Measurements from ENCODE around the gene ZNF140. TPM values are rescaled to one million over a fixed set of nuclear protein-coding genes. Genes with fewer than 3 reads are reported as not detected.

Gene ZNF140
- polyA plus RNA-seq, 3 donors, result 6.2 to 11.8 (median 6.3) TPM

DNA sequence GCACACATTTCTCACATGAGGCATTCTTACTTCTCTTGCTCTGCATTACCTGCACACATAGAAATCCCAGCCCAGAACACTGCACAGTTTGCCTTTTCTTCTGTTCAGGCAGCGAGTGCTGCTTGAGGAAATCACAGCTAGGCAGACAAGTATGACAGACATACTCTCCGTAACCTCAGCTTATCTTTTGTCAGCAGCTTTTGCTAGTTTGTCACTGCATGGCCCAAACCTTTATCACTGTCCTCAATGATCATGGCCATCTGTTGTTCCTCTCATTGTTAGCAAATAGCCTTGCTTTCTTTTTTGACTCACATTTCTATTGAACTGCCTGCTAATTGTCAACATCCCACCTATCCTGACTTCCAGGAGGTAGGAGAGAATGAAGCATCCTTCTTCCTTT lies 55.0 kb downstream of the ZNF140 start:
- no peaks in the 10 kb centered on the region for H3K27me3 ChIP-seq (ENCODE audit: control insufficient read depth in 2 of 2, insufficient read depth in 2 of 2, low read length in 2 of 2)
- no peak overlapping the region for H3K27ac ChIP-seq (ENCODE audit: low read depth in 1 of 2, low read length in 2 of 2)
- peaks cover 2 to 3% of the 10 kb centered on the region in 2 donors for H3K4me1 ChIP-seq (ENCODE audit: control insufficient read depth in 1 of 2, insufficient read depth in 2 of 2, low read length in 2 of 2)
- Mint-ChIP-seq H3K36me3 (peaks cover 19 to 29% of the 10 kb centered on the region in 2 donors), H3K27ac (no peak overlapping the region), H3K9me3 (peaks cover 45 to 93% (median 79%) of the 10 kb centered on the region in 7 donors), H3K4me1 (peaks cover 6% of the 10 kb centered on the region), H3K4me3 (no peak overlapping the region), H3K27me3 (ENCODE audit: low read depth in 3 of 3) (peaks cover 0 to 3% (median 0%) of the 10 kb centered on the region in 3 donors)
- peaks cover 45 to 94% of the 10 kb centered on the region in 2 donors for H3K9me3 ChIP-seq (replicated peaks in 1 of 2; ENCODE audit: control insufficient read depth in 1 of 2, insufficient read depth in 1 of 2, low read length in 2 of 2)
- 97% methylated on average over 2 of the region's 2 CpGs for WGBS (ENCODE audit: insufficient coverage)
- no peaks in the 10 kb centered on the region for H4K20me1 ChIP-seq (ENCODE audit: insufficient read depth, low read length)
- H3K4me2 ChIP-seq (replicated peaks; ENCODE audit: extremely low read depth, low read length, poor library complexity, severe bottlenecking), result no peak overlapping the region
- H2AFZ ChIP-seq (ENCODE audit: insufficient read depth, low read depth, low read length, poor library complexity, severe bottlenecking), result no peak overlapping the region
- no peak overlapping the region for H3K4me3 ChIP-seq (replicated peaks in 1 of 3; ENCODE audit: low read depth in 2 of 3, low read length in 3 of 3)
- DNase-seq, result no peak
- intact Hi-C loops (cut with micrococcal nuclease), result no loop called here
- H3K9ac ChIP-seq (ENCODE audit: insufficient read depth, low read length, poor library complexity, severe bottlenecking), result no peak overlapping the region
- no peaks in the 10 kb centered on the region for H3K79me2 ChIP-seq (ENCODE audit: insufficient read depth, low read length)
- TF ChIP-seq, protein P1, sequence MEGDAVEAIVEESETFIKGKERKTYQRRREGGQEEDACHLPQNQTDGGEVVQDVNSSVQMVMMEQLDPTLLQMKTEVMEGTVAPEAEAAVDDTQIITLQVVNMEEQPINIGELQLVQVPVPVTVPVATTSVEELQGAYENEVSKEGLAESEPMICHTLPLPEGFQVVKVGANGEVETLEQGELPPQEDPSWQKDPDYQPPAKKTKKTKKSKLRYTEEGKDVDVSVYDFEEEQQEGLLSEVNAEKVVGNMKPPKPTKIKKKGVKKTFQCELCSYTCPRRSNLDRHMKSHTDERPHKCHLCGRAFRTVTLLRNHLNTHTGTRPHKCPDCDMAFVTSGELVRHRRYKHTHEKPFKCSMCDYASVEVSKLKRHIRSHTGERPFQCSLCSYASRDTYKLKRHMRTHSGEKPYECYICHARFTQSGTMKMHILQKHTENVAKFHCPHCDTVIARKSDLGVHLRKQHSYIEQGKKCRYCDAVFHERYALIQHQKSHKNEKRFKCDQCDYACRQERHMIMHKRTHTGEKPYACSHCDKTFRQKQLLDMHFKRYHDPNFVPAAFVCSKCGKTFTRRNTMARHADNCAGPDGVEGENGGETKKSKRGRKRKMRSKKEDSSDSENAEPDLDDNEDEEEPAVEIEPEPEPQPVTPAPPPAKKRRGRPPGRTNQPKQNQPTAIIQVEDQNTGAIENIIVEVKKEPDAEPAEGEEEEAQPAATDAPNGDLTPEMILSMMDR (IDR thresholded peaks at IDR 0.05), result no peak
- H3K36me3 ChIP-seq (replicated peaks in 1 of 2; ENCODE audit: control insufficient read depth in 1 of 2, insufficient read depth in 2 of 2, low read length in 2 of 2), result peaks cover 0 to 28% of the 10 kb centered on the region in 2 donors

DNA sequence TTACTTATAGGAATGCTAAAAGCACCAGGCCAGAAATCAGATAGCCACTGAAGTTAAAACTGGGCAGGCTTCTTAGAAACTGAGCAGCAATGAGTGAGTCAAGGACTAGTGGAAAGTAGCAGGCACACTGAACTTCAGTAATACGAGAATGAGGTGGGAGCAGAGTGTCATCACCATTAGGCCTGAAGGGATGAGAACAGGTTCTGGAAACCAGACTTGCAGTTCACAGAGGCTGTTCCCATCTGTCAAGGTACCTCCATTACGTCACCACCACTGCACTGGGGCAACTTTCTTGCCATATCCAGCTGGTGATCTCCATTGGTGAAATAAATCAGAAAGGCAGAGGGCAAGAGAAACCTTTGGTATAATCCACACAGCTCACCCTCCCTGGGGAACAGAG lies 65.3 kb downstream of the ZNF140 start:
- Histone ChIP-seq H3K9ac (ENCODE audit: insufficient read depth, low read length, poor library complexity, severe bottlenecking) (no peak overlapping the region), H4K20me1 (ENCODE audit: insufficient read depth, low read length) (no peaks in the 10 kb centered on the region), H3K9me3 (replicated peaks in 1 of 2; ENCODE audit: control insufficient read depth in 1 of 2, insufficient read depth in 1 of 2, low read length in 2 of 2) (peaks cover 62 to 88% of the 10 kb centered on the region in 2 donors), H2AFZ (ENCODE audit: insufficient read depth, low read depth, low read length, poor library complexity, severe bottlenecking) (no peak overlapping the region), H3K79me2 (ENCODE audit: insufficient read depth, low read length) (no peaks in the 10 kb centered on the region), H3K36me3 (replicated peaks in 1 of 2; ENCODE audit: control insufficient read depth in 1 of 2, insufficient read depth in 2 of 2, low read length in 2 of 2) (peaks cover 0 to 30% of the 10 kb centered on the region in 2 donors), H3K4me2 (replicated peaks; ENCODE audit: extremely low read depth, low read length, poor library complexity, severe bottlenecking) (no peak overlapping the region), H3K4me1 (ENCODE audit: control insufficient read depth in 1 of 2, insufficient read depth in 2 of 2, low read length in 2 of 2) (no peaks in the 10 kb centered on the region), H3K27me3 (ENCODE audit: control insufficient read depth in 2 of 2, insufficient read depth in 2 of 2, low read length in 2 of 2) (no peaks in the 10 kb centered on the region), H3K4me3 (replicated peaks in 1 of 3; ENCODE audit: low read depth in 2 of 3, low read length in 3 of 3) (no peak overlapping the region), H3K27ac (ENCODE audit: low read depth in 1 of 2, low read length in 2 of 2) (no peak overlapping the region)
- H3K4me3 Mint-ChIP-seq, result no peak overlapping the region
- intact Hi-C loops (cut with micrococcal nuclease), result no loop called here
- no peak overlapping the region for H3K27ac Mint-ChIP-seq
- peaks cover 20 to 29% of the 10 kb centered on the region in 2 donors for H3K36me3 Mint-ChIP-seq
- peaks cover 0 to 1% (median 0%) of the 10 kb centered on the region in 3 donors for H3K27me3 Mint-ChIP-seq (ENCODE audit: low read depth in 3 of 3)
- H3K4me1 Mint-ChIP-seq, result no peaks in the 10 kb centered on the region
- TF ChIP-seq, protein P1 (IDR thresholded peaks at IDR 0.05), result no peak
- 100% methylated on average over 1 of the region's 2 CpGs for WGBS (ENCODE audit: insufficient coverage)
- H3K9me3 Mint-ChIP-seq, result peaks cover 38 to 95% (median 71%) of the 10 kb centered on the region in 7 donors
- DNase-seq, result no peak

Data from CD14-positive monocyte (primary cell).